ENCODE results near the gene PSMD5. TPM values are rescaled to one million over a fixed set of nuclear protein-coding genes. Genes with fewer than 3 reads are reported as not detected.

The PSMD5 gene
- polyA plus RNA-seq, 1 experiment: 57.6 TPM

DNA sequence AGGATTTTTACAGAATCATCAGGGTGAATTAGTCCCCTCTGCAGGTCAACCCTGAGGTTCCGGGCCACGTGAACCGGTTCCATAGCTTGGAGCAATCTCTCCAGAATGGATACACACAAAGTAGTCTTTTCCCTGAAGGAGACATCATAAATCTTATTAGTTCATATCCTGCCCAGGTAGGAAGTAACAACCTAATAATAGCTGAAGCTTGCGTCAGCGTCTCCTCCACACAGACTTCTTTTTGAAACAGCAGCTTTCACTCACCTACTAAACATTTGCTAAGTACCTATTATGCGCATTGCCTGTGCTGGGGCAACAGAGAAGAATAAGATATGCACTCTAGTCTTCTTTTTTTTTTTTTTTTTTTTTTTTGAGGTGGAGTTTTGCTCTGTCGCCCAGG, 9.4 kb downstream of the PSMD5 start:
- CTCF ChIA-PET: interaction anchor here (1.4 kb wide), 1 partner anchor 227 kb away, joined by 4 read pairs; no protein-coding TSS in a partner anchor
- no peaks in the 10 kb centered on the region for H3K9me3 ChIP-seq (ENCODE audit: control insufficient read depth, insufficient read depth, low read length)
- H3K4me3 ChIP-seq (ENCODE audit: low read depth, low read length): no peak overlapping the region
- H3K27me3 ChIP-seq (ENCODE audit: control insufficient read depth, insufficient read depth, low read length): no peaks in the 10 kb centered on the region
- no peak for DNase-seq (ENCODE audit: low read depth, low spot score)
- POLR2A ChIA-PET: interaction anchor here (0.7 to 0.9 kb wide), 2 partner anchors 20 to 40 kb away, joined by 3 to 5 read pairs; partner anchors contain the start of gene FBXW2
- H3K27ac ChIP-seq (ENCODE audit: low read depth, low read length): no peak overlapping the region
- TF ChIP-seq, protein P1, sequence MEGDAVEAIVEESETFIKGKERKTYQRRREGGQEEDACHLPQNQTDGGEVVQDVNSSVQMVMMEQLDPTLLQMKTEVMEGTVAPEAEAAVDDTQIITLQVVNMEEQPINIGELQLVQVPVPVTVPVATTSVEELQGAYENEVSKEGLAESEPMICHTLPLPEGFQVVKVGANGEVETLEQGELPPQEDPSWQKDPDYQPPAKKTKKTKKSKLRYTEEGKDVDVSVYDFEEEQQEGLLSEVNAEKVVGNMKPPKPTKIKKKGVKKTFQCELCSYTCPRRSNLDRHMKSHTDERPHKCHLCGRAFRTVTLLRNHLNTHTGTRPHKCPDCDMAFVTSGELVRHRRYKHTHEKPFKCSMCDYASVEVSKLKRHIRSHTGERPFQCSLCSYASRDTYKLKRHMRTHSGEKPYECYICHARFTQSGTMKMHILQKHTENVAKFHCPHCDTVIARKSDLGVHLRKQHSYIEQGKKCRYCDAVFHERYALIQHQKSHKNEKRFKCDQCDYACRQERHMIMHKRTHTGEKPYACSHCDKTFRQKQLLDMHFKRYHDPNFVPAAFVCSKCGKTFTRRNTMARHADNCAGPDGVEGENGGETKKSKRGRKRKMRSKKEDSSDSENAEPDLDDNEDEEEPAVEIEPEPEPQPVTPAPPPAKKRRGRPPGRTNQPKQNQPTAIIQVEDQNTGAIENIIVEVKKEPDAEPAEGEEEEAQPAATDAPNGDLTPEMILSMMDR (IDR thresholded peaks at IDR 0.05; ENCODE audit: low read depth, low read length): no peak

DNA sequence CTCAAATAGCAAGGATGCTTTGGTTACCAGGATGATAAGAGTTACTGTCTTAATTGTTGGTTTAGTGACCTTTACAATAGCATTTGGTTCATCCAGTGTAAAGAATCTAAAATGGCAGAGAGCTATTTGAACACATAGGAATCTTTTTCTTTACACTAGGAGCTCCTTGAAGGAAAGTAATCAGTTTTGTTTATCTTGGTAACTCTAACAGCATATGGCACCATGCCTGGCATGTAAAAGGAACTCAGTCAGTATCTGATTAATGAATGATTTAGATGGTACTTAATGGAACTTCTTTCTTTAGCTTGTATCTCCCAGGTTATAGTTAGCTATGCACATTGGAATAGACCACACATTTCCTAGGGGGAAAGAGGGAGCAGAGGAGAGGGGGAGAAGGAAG, 9.9 kb downstream of the PSMD5 start:
- CTCF ChIA-PET: interaction anchor here (1.3 to 1.4 kb wide), 2 partner anchors 76 to 227 kb away, joined by 3 to 4 read pairs; no protein-coding TSS in a partner anchor
- no peak for DNase-seq (ENCODE audit: low read depth, low spot score)

DNA sequence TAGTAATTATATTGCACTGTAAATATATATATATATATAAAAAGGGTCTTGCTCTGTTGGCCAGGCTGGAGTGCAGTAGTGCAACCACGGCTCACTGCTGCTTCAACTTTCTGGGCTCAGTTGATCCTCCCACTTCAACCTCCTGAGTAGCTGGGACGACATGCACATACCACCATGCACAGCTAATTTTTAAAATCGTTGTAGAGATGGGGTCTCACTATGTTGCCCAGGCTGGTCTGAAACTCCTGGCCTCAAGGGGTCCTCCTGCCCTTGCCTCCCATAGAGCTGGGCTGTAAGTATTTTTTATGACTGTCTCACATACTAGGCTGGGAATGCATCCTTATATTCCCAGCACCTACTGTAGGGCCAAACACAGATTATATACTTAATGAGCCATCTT, 11.9 kb downstream of the PSMD5 start:
- TF ChIP-seq, protein P1 (IDR thresholded peaks at IDR 0.05; ENCODE audit: low read depth, low read length): no peak
- H3K9me3 ChIP-seq (ENCODE audit: control insufficient read depth, insufficient read depth, low read length): no peaks in the 10 kb centered on the region
- DNase-seq (ENCODE audit: low read depth, low spot score): no peak
- CTCF ChIA-PET: no interaction called here
- POLR2A ChIA-PET: interaction anchor here (0.6 kb wide), 1 partner anchor 701 kb away, joined by 6 read pairs; no protein-coding TSS in a partner anchor
- H3K27ac ChIP-seq (ENCODE audit: low read depth, low read length): no peak overlapping the region
- no peak overlapping the region for H3K4me3 ChIP-seq (ENCODE audit: low read depth, low read length)
- no peaks in the 10 kb centered on the region for H3K27me3 ChIP-seq (ENCODE audit: control insufficient read depth, insufficient read depth, low read length)

More for the DNA sequence above, 9.9 kb downstream of the PSMD5 start:
- Histone ChIP-seq H3K27me3 (ENCODE audit: control insufficient read depth, insufficient read depth, low read length) (no peaks in the 10 kb centered on the region), H3K4me3 (ENCODE audit: low read depth, low read length) (no peak overlapping the region), H3K9me3 (ENCODE audit: control insufficient read depth, insufficient read depth, low read length) (no peaks in the 10 kb centered on the region), H3K27ac (ENCODE audit: low read depth, low read length) (no peak overlapping the region)
- TF ChIP-seq, protein P1 (IDR thresholded peaks at IDR 0.05; ENCODE audit: low read depth, low read length): no peak
- POLR2A ChIA-PET: interaction anchor here (0.6 to 0.9 kb wide), 3 partner anchors 20 to 523 kb away, joined by 3 to 5 read pairs (median 3); partner anchors contain the start of gene FBXW2

DNA sequence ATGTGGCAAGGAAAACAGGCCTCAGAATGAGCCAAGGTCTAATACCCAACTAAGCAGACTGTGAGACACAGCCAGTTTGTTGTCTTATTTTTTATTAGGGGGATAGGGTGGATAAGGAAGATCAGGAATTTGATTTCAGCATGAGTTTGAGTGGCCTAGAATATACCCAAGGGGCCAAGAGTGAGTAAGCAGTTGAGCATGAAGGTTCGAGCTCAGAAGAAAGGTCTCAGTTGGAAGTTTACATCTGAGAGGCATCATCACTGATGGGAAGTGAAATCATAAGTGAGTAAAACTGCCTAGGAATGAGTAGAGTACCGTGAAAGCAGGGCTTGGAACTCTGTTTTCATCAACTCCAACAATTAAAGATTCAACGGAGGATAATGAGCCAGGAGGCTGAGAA, 12.6 kb downstream of the PSMD5 start:
- ChIA-PET CTCF (no interaction called here), POLR2A (no interaction called here)
- DNase-seq (ENCODE audit: low read depth, low spot score): no peak

DNA sequence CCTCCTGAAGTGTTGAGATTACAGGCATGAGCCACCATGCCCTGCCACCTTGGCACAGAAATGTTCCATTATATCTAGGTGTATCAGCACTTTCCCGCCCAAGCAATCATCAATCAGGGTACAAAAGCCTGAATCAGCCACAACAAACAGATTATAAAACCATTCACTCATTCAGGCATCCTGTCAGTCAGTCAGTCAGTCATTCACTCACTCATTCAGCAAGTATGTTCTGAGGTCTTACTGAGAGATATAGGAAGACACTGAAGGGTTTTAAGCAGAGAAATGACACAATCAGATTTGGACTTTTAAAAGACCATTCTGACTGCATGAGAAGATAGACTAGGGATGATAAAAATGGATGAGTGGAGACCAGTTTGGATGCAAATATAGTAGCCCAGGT, 13.1 kb downstream of the PSMD5 start:
- TF ChIP-seq, protein P1 (IDR thresholded peaks at IDR 0.05; ENCODE audit: low read depth, low read length): no peak
- ChIA-PET POLR2A (no interaction called here), CTCF (no interaction called here)
- no peaks in the 10 kb centered on the region for H3K27me3 ChIP-seq (ENCODE audit: control insufficient read depth, insufficient read depth, low read length)
- H3K4me3 ChIP-seq (ENCODE audit: low read depth, low read length): no peak overlapping the region
- no peak for DNase-seq (ENCODE audit: low read depth, low spot score)
- no peak overlapping the region for H3K27ac ChIP-seq (ENCODE audit: low read depth, low read length)
- H3K9me3 ChIP-seq (ENCODE audit: control insufficient read depth, insufficient read depth, low read length): no peaks in the 10 kb centered on the region

More for the DNA sequence above, 12.6 kb downstream of the PSMD5 start:
- Histone ChIP-seq H3K27me3 (ENCODE audit: control insufficient read depth, insufficient read depth, low read length) (no peaks in the 10 kb centered on the region), H3K9me3 (ENCODE audit: control insufficient read depth, insufficient read depth, low read length) (no peaks in the 10 kb centered on the region), H3K4me3 (ENCODE audit: low read depth, low read length) (no peak overlapping the region), H3K27ac (ENCODE audit: low read depth, low read length) (no peak overlapping the region)
- TF ChIP-seq, protein P1 (IDR thresholded peaks at IDR 0.05; ENCODE audit: low read depth, low read length): no peak
